ENCODE measurements around the gene TARM1.

TARM1 gene

DNA sequence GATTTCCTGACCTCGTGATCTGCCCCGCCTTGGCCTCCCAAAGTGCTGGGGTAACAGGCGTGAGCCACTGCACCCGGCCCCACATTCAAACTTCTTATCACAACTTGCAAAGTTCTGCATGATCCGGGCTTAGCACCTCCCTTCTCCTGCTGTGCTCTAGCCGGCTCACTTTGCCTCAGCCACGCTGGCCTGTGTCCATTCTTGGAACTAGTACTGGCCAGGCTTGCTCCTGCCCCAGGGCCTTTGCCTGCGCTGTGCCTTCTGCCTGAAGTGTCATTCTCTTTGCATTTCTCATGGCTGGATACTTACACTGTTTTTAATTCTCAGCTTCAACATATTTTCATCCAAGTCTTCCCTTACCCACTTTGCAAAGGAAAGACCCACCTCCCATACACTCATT is 59.8 kb downstream of the TARM1 start:
- TF ChIP-seq ZFX (IDR thresholded peaks at IDR 0.05; ENCODE audit: borderline replicate concordance): no peak
- TF ChIP-seq, protein P1, sequence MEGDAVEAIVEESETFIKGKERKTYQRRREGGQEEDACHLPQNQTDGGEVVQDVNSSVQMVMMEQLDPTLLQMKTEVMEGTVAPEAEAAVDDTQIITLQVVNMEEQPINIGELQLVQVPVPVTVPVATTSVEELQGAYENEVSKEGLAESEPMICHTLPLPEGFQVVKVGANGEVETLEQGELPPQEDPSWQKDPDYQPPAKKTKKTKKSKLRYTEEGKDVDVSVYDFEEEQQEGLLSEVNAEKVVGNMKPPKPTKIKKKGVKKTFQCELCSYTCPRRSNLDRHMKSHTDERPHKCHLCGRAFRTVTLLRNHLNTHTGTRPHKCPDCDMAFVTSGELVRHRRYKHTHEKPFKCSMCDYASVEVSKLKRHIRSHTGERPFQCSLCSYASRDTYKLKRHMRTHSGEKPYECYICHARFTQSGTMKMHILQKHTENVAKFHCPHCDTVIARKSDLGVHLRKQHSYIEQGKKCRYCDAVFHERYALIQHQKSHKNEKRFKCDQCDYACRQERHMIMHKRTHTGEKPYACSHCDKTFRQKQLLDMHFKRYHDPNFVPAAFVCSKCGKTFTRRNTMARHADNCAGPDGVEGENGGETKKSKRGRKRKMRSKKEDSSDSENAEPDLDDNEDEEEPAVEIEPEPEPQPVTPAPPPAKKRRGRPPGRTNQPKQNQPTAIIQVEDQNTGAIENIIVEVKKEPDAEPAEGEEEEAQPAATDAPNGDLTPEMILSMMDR (IDR thresholded peaks at IDR 0.05): no peak
- no peak overlapping the region for H3K27ac ChIP-seq

Measured in 22Rv1 (cell line).